GM23338 (cell line): ENCODE data around the gene AGAP1. TPM values are rescaled to one million over a fixed set of nuclear protein-coding genes. Genes with fewer than 3 reads are reported as not detected.

Experiments used
- CTCF ChIP-seq, 2 experiments: fragments of 200-600 bp in 1 of 2; sonication (generic) in 1 of 2; conservative IDR thresholded peaks; 2 replicates each; pipeline versions ENCODE4 v1.5.1 to v1.6.1; 2016 to 2017; ENCODE audit warnings: antibody characterized with exemption in 2 of 2, low read depth in 2 of 2, mild to moderate bottlenecking in 2 of 2, moderate library complexity in 1 of 2
- ETS1 ChIP-seq: IDR thresholded peaks from 2 replicates; pipeline ENCODE4 v1.6.1; 2016; ENCODE audit warnings: antibody characterized with exemption
- EZH2phosphoT487 ChIP-seq: fragments of 200-600 bp; sonication (generic); IDR thresholded peaks from one replicate; pipeline ENCODE4 v1.8.1; 2018; ENCODE audit warnings: antibody characterized with exemption; ENCODE audit not compliant: unreplicated experiment
- POLR2AphosphoS5 ChIP-seq: IDR thresholded peaks from 2 replicates; pipeline ENCODE4 v1.6.1; 2016; ENCODE audit warnings: antibody characterized with exemption, low read depth
- REST ChIP-seq: IDR thresholded peaks from one replicate; pipeline ENCODE4 v1.6.1; 2018; ENCODE audit warnings: antibody characterized with exemption; ENCODE audit not compliant: unreplicated experiment
- STAT1 ChIP-seq: IDR thresholded peaks from one replicate; pipeline ENCODE4 v1.6.1; 2016; ENCODE audit warnings: antibody characterized with exemption; ENCODE audit not compliant: unreplicated experiment
- ZNF462 ChIP-seq: fragments of 250-450 bp; sonication (Bioruptor Pico); IDR thresholded peaks from 2 replicates; pipeline ENCODE4 v1.5.0; 2020; ENCODE audit warnings: mild to moderate bottlenecking, moderate library complexity
- polyA plus RNA-seq: library from polyadenylated mRNA; unstranded; fragments of >200 nt; fragmentation: Nextera tagmentation; extraction: Ambion mirVana; gene quantifications from 2 replicates; pipeline ENCODE4 v1.2.1, GENCODE V29; 2016
- total RNA-seq: library from RNA; depleted of rRNA; stranded (reverse); fragments of >200 nt; shearing (Covaris generic); gene quantifications from 2 replicates; pipeline ENCODE4 v1.2.3, GENCODE V29; 2014

AGAP1 gene
- total and polyA plus RNA-seq, 2 experiments from 2014 or later: 13.3 to 27.9 TPM

- TF ChIP-seq ZNF462 (no peak), ETS1 (no peak), REST (no peak), POLR2AphosphoS5 (no peak), STAT1 (no peak), CTCF (conservative IDR thresholded peaks at IDR 0.05; ENCODE audit: low read depth in 2 of 2) (no peak), EZH2phosphoT487 (no peak)
These were observed 49.7 kb upstream of the AGAP1 start (continued) for GRCh38 chr2:235444101-235444597.
